Astrocyte (in vitro differentiated cells and primary cell): ENCODE results near the gene ABCC10. TPM values are rescaled to one million over a fixed set of nuclear protein-coding genes. Genes with fewer than 3 reads are reported as not detected.
"Not testable (repeated sequence)": the region's sequence is repeated elsewhere in the genome, so short reads cannot be mapped to it uniquely, and the experiment has no call there.

Experiments
- DNase-seq: peaks from one replicate; pipeline ENCODE4 v3.0.0-alpha.2; 2010; ENCODE audit warnings: low read depth
- FAIRE-seq: peaks from 2 replicates; lab custom pipeline; 2011; peaks lifted over from hg19 to GRCh38; lab: Jason Lieb, UNC
- H2AFZ ChIP-seq: 2 replicates; pipeline ENCODE4 v1.6.0; 2012; ENCODE audit warnings: low read depth, low read length, inconsistent platforms
- H3K27ac ChIP-seq: 2 replicates; pipeline ENCODE4 v1.5.1; 2011; ENCODE audit warnings: low read depth, low read length, inconsistent platforms
- H3K27me3 ChIP-seq: 2 replicates; pipeline ENCODE4 v1.6.0; 2011; ENCODE audit warnings: low read length, inconsistent platforms; ENCODE audit not compliant: insufficient read depth
- H3K36me3 ChIP-seq: 2 replicates; pipeline ENCODE4 v1.5.1; 2011; ENCODE audit warnings: low read length, inconsistent platforms; ENCODE audit not compliant: insufficient read depth
- H3K4me1 ChIP-seq: 2 replicates; pipeline ENCODE4 v1.5.1; 2011; ENCODE audit warnings: low read length, inconsistent platforms; ENCODE audit not compliant: insufficient read depth
- H3K4me2 ChIP-seq: 2 replicates; pipeline ENCODE4 v1.6.0; 2012; ENCODE audit warnings: low read length, inconsistent platforms
- H3K4me3 ChIP-seq: 2 replicates; pipeline ENCODE4 v1.5.1; 2011; ENCODE audit warnings: low read depth, mild to moderate bottlenecking, low read length, inconsistent platforms; ENCODE audit not compliant: insufficient read depth
- H3K79me2 ChIP-seq: 2 replicates; pipeline ENCODE4 v1.6.0; 2012; ENCODE audit warnings: mild to moderate bottlenecking, low read length, inconsistent platforms; ENCODE audit not compliant: insufficient read depth
- H3K9ac ChIP-seq: 2 replicates; pipeline ENCODE4 v1.6.0; 2012; ENCODE audit warnings: mild to moderate bottlenecking, low read length, inconsistent platforms
- H3K9me3 ChIP-seq: 2 replicates; pipeline ENCODE4 v1.5.1; 2012; ENCODE audit warnings: low read depth, mild to moderate bottlenecking, low read length, inconsistent platforms; ENCODE audit not compliant: insufficient read depth
- H4K20me1 ChIP-seq: 2 replicates; pipeline ENCODE4 v1.6.0; 2012; ENCODE audit warnings: low read length, inconsistent platforms; ENCODE audit not compliant: insufficient read depth
- H3K27ac Mint-ChIP-seq: one replicate; pipeline ENCODE4 v1.8.0; 2021; ENCODE audit warnings: mild to moderate bottlenecking, mixed read lengths; ENCODE audit not compliant: unreplicated experiment
- H3K27me3 Mint-ChIP-seq: one replicate; pipeline ENCODE4 v1.8.0; 2021; ENCODE audit warnings: low read depth, mixed read lengths; ENCODE audit not compliant: unreplicated experiment
- H3K36me3 Mint-ChIP-seq: one replicate; pipeline ENCODE4 v1.8.0; 2021; ENCODE audit warnings: low read depth, mixed read lengths; ENCODE audit not compliant: unreplicated experiment
- H3K4me1 Mint-ChIP-seq: one replicate; pipeline ENCODE4 v1.8.0; 2021; ENCODE audit warnings: low read depth, mixed read lengths; ENCODE audit not compliant: unreplicated experiment
- H3K4me3 Mint-ChIP-seq: one replicate; pipeline ENCODE4 v1.8.0; 2021; ENCODE audit warnings: mild to moderate bottlenecking, moderate library complexity, mixed read lengths; ENCODE audit not compliant: unreplicated experiment
- H3K9me3 Mint-ChIP-seq: one replicate; pipeline ENCODE4 v1.8.0; 2021; ENCODE audit warnings: mild to moderate bottlenecking, mixed read lengths; ENCODE audit not compliant: unreplicated experiment
- CTCF ChIP-seq: IDR thresholded peaks from 2 replicates; pipeline ENCODE4 v1.5.1; 2011; ENCODE audit warnings: low read depth, mild to moderate bottlenecking, inconsistent platforms, low read length, moderate library complexity; ENCODE audit not compliant: insufficient read depth
- EZH2 ChIP-seq: IDR thresholded peaks from 2 replicates; pipeline ENCODE4 v1.6.1; 2012; ENCODE audit warnings: mild to moderate bottlenecking, low read length, inconsistent platforms; ENCODE audit not compliant: insufficient read depth
- total RNA-seq: library from RNA; stranded (reverse); gene quantifications from 2 replicates; pipeline ENCODE4 v1.2.1, GENCODE V29; 2021

ABCC10 gene
- total RNA-seq, 1 donor from 2014 or later: 37.2 TPM

GRCh38 chr6:43378631-43379030 is 48.7 kb upstream of the ABCC10 start:
- Histone ChIP-seq H3K36me3 (no peaks in the 10 kb centered on the region), H3K9ac (no peak overlapping the region), H3K4me3 (no peak overlapping the region), H3K79me2 (no peaks in the 10 kb centered on the region), H3K4me2 (no peak overlapping the region), H3K27me3 (no peaks in the 10 kb centered on the region), H3K4me1 (peaks cover 7% of the 10 kb centered on the region), H3K27ac (no peak overlapping the region), H3K9me3 (no peaks in the 10 kb centered on the region), H2AFZ (no peak overlapping the region), H4K20me1 (no peaks in the 10 kb centered on the region)
- TF ChIP-seq EZH2: no peak
- no peak for TF ChIP-seq CTCF
- Mint-ChIP-seq H3K27me3 (peaks cover 16% of the 10 kb centered on the region), H3K27ac (no peak overlapping the region), H3K4me1 (peaks cover 11% of the 10 kb centered on the region), H3K4me3 (no peak overlapping the region), H3K9me3 (no peaks in the 10 kb centered on the region), H3K36me3 (no peaks in the 10 kb centered on the region)
- no peak for DNase-seq
- FAIRE-seq: no peak

DNA sequence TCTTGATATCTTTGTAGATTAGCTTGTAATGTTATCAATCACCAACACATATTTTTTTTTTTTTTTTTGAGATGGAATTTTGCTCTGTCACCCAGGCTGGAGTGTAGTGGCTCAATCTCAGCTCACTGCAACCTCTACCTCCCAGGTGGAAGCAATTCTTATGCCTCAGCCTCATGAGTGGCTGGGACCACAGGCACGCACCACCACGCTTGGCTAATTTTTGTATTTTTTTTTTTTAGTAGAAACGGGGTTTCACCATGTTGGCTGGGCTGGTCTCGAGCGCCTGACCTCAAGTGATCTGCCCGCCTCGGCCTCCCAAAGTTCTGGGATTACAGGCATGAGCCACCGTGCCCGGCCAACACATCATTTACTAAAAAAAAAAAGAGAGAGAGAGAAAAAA is 46.5 kb upstream of the ABCC10 start:
- H3K4me3 Mint-ChIP-seq, H2AFZ ChIP-seq, H3K27me3 ChIP-seq, H3K9me3 Mint-ChIP-seq, FAIRE-seq, H3K9ac ChIP-seq, H3K36me3 ChIP-seq, H4K20me1 ChIP-seq, H3K79me2 ChIP-seq, H3K36me3 Mint-ChIP-seq, H3K4me3 ChIP-seq, H3K9me3 ChIP-seq, H3K4me1 ChIP-seq, H3K27ac Mint-ChIP-seq, H3K4me2 ChIP-seq, DNase-seq, H3K27ac ChIP-seq: not testable (repeated sequence)
- Mint-ChIP-seq H3K27me3 (peaks cover 16% of the 10 kb centered on the region), H3K4me1 (peaks cover 14% of the 10 kb centered on the region)

GRCh38 chr6:43383021-43383667 is 44.2 kb upstream of the ABCC10 start:
- no peak overlapping the region for H3K4me3 ChIP-seq
- H2AFZ ChIP-seq: peak overlapping the region; percentile 15
- peak overlapping the region; percentile 15 for H3K27ac ChIP-seq
- no peaks in the 10 kb centered on the region for H3K36me3 ChIP-seq
- no peaks in the 10 kb centered on the region for H3K27me3 ChIP-seq
- Mint-ChIP-seq H3K36me3 (no peaks in the 10 kb centered on the region), H3K4me3 (no peak overlapping the region), H3K27me3 (peaks cover 16% of the 10 kb centered on the region), H3K27ac (peak overlapping the region; percentile 64), H3K4me1 (peaks cover 12% of the 10 kb centered on the region), H3K9me3 (no peaks in the 10 kb centered on the region)
- peaks cover 7% of the 10 kb centered on the region for H3K4me1 ChIP-seq
- no peaks in the 10 kb centered on the region for H4K20me1 ChIP-seq
- TF ChIP-seq CTCF (no peak), EZH2 (no peak)
- FAIRE-seq: peak; percentile 17
- H3K4me2 ChIP-seq: peak overlapping the region; percentile 27
- H3K79me2 ChIP-seq: no peaks in the 10 kb centered on the region
- DNase-seq: peak; percentile 70
- no peaks in the 10 kb centered on the region for H3K9me3 ChIP-seq
- H3K9ac ChIP-seq: no peak overlapping the region
